ENCODE results near the gene VLDLR.

Gene VLDLR

DNA sequence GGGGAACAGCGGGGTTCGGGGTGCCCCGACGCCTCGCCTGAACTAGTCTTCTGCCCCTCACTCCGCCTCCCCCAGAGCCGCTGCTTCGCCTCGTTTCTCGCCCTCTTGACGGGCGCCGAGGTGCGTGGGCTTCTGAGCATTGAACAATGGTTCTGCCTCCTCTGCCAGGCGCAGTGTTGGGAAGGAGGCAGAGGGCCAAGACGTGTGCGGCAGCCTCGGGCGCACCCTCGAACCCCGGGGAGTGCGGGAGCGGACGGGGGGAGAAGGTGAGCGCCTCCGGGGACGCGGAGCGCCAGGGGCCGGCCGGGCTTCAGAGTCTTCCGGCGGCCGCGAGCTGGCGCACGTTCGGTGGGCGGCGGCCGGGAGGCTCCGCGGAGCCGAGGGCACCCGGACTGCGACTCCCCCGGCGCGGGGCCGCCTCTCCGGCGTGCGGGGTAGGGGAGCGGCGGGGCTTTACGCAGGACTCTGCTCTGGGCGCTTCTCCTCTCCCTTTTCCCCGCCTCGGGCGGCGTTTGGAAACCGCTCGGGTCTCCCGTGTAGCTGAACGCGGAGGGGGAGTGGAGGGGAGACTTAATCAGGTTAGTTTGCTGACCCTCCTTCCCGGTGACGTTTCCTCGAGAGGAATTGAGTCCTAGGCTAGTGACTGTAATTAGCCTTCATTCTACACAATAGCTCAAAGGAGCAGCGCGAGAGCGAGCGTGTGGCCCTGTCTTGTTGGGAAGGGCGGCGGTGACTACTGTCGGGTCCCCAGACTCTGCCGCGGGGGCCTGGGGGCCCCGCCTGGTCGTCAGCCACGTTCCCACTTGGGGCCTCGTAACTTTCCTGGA, 1.1 kb downstream of the VLDLR start:
- DNase-seq = no peak

DNA sequence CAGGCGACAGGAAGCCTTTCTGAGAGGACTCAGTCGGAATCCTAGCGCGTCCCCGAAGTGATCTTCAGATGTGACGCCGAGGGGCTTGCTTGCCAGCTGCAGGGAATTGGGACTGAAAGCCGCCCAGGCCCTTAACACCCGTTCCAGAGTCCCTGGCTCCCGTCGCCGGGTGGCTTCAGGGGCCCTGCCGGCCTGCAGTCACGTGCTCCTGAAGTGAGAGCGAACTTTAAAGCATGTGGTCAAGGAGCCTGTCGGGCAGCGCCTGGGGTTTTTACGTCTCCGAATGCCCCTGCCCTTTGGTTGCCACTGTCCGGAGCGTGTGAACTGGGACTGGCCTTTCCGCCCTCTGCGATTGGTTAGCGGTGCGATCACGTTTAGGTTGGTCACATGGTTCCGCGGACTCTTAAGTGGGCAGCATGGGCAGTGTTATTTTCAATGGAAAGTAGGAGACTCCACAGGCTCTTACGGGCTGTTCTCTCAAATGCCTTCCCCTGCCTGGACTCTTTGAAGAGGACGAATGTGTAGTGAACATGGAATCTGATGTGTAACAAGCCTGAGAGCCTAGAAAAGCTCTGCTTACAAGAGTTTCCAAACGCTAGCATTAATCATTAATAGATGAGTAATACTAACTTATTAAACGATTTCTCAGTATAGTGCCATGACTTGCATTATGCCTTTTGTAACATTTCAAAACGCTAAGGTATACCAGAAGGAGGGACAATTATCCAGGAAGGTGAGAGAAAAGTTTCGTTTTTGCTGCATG, 1.9 kb downstream of the VLDLR start:
- DNase-seq = no peak

DNA sequence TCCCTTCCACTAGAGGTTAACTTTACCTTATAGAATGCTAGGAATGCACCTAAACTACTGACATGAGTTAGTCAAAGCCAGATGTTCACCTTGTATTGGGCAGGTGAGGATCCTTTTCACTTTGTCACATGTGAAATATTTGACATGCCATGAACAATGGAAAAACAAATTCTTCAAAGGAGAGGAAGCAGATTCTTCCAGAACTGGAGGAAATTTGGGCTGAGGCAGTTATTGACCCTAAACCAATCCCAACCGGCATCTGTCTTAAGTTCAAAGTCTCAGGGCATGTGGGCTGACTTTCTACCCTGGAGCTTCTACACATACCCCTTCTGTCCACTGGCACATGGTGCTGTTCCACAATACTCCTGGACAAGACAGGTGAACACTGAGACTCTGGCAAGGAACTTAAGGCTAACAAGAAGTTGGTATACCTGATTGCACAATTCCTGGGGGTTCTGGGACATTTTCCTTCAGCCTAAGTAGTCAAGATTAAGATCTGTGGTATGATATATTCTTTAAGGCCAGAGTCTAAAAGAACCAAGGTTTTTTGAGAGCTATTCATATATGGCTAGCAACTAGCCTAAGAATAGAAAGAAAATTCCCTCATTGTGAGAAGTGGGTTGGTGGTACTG, 2.6 kb downstream of the VLDLR start:
- no peak for DNase-seq

DNA sequence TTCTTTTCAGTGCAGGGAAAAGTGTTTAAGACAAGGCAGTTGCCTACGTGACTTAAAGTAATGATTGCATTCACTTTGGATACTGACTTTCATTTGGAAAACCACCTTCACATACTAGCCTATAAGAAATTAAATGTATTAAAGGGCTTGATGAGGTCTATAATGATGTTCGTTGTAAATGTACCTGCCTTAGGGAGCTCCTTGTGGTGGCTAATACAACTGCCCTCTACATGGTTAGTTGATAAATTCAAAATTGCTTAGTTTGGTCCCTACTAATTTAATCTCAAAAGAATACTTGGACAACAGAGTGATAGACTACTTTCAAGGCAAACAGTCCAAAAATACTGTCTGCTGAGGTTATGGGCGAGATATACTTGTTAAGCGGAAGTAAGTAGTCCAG, 3.8 kb downstream of the VLDLR start:
- DNase-seq = no peak

DNA sequence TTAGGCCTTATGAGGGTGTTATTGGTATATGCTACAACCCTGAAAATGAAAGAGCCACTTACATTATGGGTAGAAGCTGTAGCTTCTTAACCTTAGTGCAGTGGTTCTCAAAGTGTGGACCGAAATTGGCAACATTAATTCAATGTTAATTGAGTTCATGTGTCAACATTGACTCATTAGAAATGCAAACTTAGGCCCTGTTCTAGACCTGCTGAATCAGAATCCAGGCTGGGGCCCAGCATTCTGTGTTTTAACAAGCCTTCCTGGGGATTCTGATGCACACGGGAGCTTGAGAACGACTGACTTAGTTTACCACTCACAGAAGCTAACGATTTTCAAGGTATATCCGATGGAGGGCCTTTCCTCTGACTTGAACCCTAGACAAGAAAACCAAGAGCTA, 7.3 kb downstream of the VLDLR start:
- no peak for DNase-seq

DNA sequence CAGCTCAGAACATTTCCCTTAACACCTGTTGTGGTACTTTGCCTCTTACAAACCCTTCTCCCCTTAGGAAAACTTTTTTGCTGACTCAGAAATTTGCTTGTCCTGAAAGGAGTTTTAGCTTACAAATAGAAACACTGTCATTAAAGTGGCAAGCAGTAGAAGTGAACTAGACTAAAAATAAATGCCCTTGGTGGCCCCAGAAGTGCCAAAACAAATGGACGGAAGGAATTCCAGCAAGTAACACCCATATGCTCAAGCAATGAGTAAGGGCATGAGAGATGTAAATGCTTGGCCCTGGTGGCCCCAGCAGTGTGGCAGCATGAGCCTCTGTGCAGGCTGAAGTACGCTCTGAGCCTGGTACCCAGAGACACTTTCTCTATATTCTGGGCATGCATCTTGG, 8.6 kb downstream of the VLDLR start:
- DNase-seq = no peak

DNA sequence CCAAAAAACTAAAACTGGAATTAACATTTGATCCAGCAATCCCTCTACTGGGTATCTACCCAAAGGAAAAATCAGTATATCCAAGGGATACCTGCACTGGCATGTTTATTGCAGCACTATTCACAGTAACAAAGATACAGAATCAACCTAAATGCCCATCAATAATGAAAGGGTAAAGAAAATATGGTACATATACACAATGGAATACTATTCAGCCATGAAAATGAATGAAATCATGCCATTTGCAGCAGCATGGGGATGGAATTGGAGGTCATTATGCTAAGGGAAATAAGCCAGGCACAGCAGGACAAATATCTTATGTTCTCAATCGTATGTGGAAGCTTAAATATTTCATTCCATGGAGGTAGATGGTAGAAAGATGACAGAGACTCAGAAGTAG, 9.7 kb downstream of the VLDLR start:
- no peak for DNase-seq

DNA sequence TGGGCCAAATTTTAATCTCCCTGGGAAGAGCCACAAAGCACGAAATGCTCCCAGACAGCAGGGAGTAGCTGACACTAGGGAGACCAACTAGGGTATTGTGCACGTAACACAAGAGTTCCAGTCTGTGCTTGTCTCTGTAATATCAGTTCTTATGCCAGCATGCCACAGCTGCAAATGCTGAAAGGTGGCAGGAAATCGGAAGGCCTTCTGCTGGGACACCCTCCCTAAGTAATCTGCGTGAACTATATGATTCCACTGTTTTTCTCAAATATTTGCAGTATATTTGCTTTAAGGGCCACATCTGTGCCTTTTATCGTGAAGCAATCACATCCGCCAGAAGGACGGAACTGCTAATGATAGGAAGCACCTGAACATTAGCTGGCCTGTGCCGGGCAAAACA, 12.6 kb downstream of the VLDLR start:
- DNase-seq = no peak

DNA sequence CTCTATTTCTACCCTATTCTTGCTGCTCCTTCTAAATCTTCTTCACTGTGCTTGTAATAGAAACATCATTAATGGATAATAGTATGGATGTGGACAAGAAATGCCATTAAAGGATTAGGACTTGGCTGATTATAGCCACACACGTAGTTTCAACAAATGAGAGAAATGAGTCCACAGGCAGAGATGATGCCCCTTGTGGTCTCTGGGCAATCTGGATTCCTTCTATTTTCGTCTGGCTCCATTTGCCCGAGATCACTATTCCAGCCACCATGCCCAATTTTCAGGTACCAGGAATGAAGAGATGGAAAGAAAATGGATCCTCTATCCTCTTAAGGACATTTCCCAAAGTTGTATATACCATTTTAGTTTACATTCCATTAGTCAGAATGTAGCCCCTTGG, 13.2 kb downstream of the VLDLR start:
- no peak for DNase-seq

DNA sequence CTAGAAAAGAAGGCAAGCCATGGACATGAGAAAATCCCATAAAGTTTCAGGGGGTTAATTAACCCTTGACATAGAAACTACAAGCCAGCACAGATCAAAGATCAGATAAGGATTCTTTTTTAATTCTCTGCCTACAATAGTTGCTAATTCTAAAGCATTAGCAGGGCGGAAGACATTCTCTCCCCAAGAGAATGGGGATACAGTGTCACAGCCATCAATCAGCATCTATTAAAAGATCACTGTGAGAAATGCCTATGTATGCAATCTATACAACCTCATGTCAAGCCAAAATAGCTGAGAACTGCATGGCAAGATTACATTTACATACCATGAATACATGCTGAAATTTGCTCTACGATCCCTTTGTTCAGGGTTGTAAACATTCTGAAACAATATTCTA, 14.3 kb downstream of the VLDLR start:
- no peak for DNase-seq

DNA sequence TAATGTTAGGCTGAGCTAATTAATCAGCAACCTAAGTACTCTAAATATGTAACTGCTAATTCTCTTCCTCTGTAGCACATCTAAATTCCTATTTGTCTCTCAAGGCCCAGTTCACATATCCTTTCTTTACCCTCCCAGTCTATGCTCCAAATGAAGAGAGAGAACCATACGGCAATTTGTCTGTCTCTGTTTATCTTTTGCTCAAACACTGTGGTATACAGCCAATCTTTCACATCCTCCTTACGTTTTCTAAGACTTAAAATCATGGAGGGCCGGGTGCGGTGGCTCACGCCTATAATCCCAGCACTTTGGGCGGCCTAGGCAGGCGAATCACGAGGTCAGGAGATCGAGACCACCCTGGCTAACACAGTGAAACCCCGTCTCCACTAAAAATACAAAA, 15.8 kb downstream of the VLDLR start:
- DNase-seq = no peak

DNA sequence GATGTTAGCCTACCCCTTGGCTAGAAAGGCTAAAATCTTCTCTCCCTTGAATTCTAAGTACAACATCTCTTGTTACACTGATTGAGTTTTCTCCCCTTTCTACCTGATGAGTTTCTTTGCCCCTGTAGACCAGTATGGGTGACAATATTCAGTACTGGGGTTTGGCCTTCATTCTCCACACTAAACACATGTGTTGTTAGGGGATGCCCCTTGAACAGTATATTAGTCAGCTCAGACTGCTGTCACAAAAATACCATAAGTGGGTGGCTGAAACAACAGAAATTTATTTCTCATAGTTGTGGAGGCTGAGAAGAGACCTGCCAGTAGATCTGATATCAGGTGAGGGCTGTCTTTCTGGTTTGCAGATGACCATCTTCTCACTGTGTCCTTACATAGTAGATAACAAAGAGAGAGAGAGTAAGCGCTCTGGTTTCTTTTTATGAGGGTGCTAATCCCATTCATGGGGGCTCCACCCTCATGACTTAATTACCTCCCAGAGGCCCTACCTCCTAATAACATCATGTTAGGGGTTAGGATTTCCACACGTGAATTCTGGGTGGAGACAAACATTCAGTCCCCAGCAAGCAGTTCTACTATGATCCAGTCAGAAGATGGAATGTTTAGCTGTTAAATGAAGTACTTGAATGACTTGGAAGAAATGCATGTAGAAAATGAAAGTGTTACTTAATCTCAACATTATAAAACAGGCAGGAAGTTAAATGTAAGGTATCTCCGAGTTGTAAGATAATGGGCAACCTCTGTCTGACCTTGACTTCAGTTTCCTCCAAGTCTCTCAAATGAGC, 17.5 kb downstream of the VLDLR start:
- no peak for DNase-seq

DNA sequence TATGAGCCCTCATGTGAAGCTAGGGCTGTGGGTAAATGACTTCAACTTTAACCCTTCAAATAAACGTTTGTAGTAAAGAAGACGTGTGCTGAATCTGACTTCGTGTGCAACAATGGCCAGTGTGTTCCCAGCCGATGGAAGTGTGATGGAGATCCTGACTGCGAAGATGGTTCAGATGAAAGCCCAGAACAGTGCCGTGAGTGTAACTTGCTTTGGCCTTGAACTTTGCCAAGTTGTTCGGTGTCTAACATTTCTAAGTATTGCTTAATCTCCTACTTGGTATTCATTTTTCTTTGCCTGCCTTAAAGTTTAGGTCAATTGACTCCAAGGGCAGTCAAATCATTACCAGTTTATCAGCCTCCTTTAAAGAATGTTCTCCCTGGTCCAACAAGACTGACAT, 18.2 kb downstream of the VLDLR start:
- DNase-seq = no peak

DNA sequence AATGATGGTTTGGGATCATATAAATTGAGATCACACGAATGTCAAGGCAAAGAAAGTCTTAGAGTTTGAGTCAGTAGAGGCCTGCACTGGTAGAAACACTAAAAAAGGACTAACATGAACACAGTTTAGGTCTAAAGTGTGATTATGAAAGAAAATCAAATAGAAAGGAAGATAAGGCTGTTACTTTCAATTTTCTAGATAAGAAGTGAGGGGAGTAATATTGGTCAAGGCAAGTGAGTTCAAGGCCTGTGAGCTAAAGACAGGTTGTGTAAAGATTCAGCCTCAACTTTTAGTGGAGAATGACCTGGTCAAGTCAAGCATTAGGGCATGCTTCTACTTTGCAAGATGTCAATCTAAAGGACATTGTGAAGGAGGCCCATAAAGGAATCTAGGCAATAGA, 19.0 kb downstream of the VLDLR start:
- no peak for DNase-seq

DNA sequence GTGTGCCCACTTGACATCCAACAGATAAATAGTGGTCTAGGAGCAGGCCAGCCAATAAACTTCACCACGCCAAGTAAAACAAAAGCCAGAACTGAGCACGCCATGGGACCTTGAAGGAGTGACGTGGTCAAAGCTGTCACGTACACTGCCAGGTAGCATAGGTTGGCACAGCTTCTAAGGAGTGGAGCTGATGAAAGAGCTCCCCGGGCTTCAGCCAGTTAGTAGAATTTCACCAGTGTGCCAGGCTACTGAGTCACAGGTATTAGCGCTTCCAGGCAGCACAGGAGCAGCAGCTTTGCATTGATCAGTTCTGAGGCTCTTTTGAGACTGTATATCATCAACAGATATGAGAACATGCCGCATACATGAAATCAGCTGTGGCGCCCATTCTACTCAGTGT, 19.4 kb downstream of the VLDLR start:
- no peak for DNase-seq

DNA sequence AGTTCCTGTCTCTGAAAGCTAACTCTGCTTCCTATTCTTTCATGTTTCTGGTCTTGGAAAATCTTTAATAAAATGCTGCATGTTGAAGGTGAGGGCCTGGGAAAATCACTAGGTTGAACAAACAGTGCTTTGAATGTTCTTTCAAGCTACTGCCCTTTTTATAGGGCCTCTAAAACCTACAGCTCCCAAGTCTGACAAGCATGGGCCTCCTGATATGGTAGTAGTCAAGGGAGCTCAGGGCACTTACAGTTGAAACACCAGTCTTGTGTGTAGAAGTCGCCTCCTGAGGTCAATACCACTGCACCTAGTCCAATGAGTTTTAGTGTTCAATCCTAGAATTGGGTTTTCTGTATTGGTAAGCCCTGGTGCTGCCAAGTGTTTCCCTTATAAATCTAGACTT, 20.5 kb downstream of the VLDLR start:
- no peak for DNase-seq

DNA sequence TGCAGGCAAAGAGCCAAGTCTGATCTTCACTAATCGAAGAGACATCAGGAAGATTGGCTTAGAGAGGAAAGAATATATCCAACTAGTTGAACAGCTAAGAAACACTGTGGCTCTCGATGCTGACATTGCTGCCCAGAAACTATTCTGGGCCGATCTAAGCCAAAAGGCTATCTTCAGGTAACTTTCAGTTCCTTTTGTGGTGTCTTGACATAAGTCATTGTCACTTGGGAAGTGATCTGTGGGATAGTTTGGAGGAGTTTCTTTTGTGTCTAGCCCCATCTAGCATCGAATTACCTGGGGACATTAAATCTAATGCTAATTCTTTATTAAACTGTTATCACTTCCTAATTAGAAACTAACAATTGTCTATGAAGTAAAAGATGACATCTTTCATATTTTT, 24.0 kb downstream of the VLDLR start:
- DNase-seq = no peak

DNA sequence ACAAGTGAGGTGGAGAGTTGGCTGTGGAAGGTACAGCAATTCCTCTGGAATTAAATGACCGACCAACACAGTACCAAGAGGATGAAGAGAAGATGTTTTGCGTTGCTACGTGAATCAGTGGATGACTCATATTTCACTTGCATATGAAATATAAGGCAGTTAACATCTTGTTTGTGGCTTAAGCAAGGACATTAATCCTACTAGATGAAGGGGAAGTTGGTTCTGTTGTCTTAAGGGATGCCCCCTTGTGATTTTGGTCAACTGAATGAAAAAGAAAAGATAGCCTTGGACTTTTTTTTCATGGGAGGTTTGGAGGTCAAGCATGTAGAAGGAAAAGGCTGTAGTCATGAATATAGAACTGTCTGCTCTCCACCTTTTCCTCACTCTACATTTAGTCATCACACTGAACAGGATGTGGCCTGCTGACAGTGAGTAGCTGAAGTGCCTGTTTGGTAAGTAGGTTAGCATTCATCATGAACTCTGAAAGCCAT, 33.9 kb downstream of the VLDLR start:
- DNase-seq = peak; percentile 18

DNA sequence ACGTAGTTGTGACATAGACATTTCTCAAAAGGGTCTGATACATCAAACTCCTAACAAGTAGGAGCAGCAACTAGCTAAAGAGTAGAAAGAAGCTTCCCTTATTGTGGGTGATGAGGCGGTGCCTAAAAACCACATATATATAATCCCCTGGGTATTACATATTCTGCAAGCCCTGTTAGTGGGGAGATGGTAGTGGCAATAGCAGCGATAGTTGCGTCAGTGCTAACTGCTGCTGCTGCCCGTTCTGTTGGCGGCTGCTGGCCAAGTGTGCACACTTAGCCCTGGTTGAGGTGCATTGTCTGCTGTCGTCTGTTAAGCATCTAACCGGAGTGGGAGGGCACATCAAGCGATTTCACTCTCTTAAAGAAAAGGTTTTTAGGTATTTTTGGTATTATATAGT, 35.8 kb downstream of the VLDLR start:
- no peak for DNase-seq

DNA sequence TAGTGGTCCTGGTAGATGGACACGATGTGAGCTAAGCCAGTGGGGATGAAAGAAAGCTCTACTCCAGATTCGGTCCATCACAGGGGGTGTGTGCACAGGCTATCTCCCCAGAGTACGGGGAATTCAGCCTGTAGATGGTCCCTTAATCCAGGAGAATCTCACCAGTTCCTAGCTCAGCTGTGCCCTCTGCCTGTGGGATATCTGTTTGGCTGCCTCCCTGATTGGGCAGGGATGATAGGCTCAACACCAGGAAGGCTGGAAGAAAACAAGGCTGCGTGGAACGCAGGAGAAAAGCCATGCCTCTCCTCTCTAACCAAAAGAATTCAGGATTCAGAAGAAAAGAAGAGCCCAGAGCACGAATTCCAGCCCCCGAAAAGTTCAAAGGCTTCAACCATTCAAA, 40.9 kb downstream of the VLDLR start:
- no peak for DNase-seq

DNA sequence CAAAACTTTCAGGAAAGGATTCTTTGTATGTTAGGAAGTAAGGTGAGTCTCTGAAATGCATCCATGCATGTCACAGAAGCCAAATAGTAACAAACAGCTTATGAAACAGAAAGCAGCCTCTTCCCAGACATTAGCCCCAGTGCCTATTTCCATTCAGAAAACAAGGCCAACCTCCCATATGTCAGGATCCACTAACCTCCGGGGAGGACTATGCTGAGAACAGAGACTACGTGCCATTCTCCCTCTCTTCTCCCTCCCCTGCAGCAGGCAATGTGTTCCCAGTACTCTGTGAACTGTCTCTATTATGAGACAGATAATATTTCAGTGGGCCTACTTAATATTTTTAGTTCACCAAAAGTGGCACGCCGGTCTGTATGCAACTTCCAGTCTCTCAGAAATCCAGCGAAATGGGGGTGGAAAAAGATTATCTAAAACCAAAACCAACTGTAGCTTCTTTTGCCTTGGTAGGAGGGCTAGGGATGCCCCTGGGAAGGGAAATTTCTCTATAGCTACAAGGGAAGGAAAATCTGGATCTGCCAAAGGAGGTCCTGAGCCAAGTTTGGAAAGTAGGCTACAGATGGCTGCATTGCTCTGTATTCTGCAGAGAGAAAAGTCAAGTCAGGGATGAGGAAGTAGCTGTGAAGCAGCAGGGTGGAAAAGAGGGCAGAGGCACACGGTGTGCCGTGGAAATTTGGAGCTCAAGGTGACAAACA, 42.0 kb downstream of the VLDLR start:
- DNase-seq = no peak

Data from activated gamma-delta T cell treated with Interleukin-2 at 50 U/mL for 16 hours (primary cell).